Psoas muscle (tissue), 8 donors: Measurements from ENCODE around the gene CCDC30. TPM values are rescaled to one million over a fixed set of nuclear protein-coding genes. Genes with fewer than 3 reads are reported as not detected.
"Not testable (repeated sequence)": the region's sequence is repeated elsewhere in the genome, so short reads cannot be mapped to it uniquely, and the experiment has no call there.

Experiments
- ATAC-seq, 4 donors: fragments of 200-7000 bp; cut with Tn5 transposase; one replicate each; pipeline ENCODE4 v1.9.1; 2020; ENCODE audit warnings: moderate library complexity in 3 of 4, mild to moderate bottlenecking in 2 of 4
- DNase-seq, 2 donors: peaks; one replicate each; pipeline ENCODE4 v3.0.0-alpha.2; 2020
- H3K27ac ChIP-seq: fragments of 200-600 bp; one replicate; pipeline ENCODE4 v1.8.0; 2022
- H3K27me3 ChIP-seq, 3 donors: fragments of 200-600 bp in 1 of 3; one replicate each; pipeline versions ENCODE4 v1.6.1 to v1.8.0; 2013 to 2022; ENCODE audit warnings: low read length in 2 of 3, mild to moderate bottlenecking in 2 of 3, moderate library complexity in 1 of 3; ENCODE audit not compliant: insufficient read depth in 3 of 3
- H3K36me3 ChIP-seq, 2 donors: fragments of 200-600 bp in 1 of 2; one replicate each; pipeline versions ENCODE4 v1.6.1 to v1.8.0; 2013 to 2022; ENCODE audit warnings: low read depth in 1 of 2, mild to moderate bottlenecking in 1 of 2, moderate library complexity in 1 of 2; ENCODE audit not compliant: insufficient read depth in 1 of 2
- H3K4me1 ChIP-seq: fragments of 200-600 bp; one replicate; pipeline ENCODE4 v1.8.0; 2022
- H3K4me3 ChIP-seq: fragments of 200-600 bp; one replicate; pipeline ENCODE4 v1.8.0; 2022; ENCODE audit warnings: mild to moderate bottlenecking
- H3K9me3 ChIP-seq: fragments of 200-600 bp; one replicate; pipeline ENCODE4 v1.8.0; 2022
- WGBS, 3 donors: extraction: QIAGEN DNeasy Blood & Tissue Kit; methylation state at CpG; one replicate each; pipeline versions ENCODE4 v1.1.6 to v1.1.7; 2013; 5-methylcytosine and 5-hydroxymethylcytosine counted together
- intact Hi-C, 2 donors: fragments of 100-400 bp; cut with DNase I; formaldehyde crosslinking; loops; one replicate each; pipeline versions ENCODE4 v1.11.0 to v1.14.2; 2022
- polyA plus RNA-seq, 3 donors: library from polyadenylated mRNA; stranded (reverse); fragments of 200-250 nt; gene quantifications; one replicate each; pipeline ENCODE4 v1.2.3, GENCODE V29; 2013
- total RNA-seq, 4 donors: library from RNA; stranded (reverse); fragmentation: NEBNext Ultra II Directional in 2 of 4; extraction: Animal tissue kit (Norgen Biotek cat#: 25700) in 2 of 4; gene quantifications; one replicate each; pipeline versions ENCODE4 v1.2.1 to v1.2.4, GENCODE V29; 2021 to 2023
- TF ChIP-seq, protein P1 (sequence below): fragments of 200-600 bp; IDR thresholded peaks from one replicate; pipeline ENCODE4 v1.8.0; 2022; ENCODE audit warnings: antibody characterized with exemption
- donor health status: healthy with polysubstance abuse.
- donor health status: DM: no; HTN: no; CAD: no; lungs with moderate emphysema.
- donor health status: Bipolar disorder and iron deficiency.
- donor health status: healthy.
- donor health status: DM: yes; HTN: yes; CAD: no.
- donor health status: DM: no; HTN: no; CAD: no.
- donor health status: DM: no; HTN: no; CAD: no.
- donor health status: DM: yes; HTN: yes; CAD: no.

Gene CCDC30
- total and polyA plus RNA-seq, 7 donors, result 0.39 to 1.2 (median 0.92) TPM

DNA sequence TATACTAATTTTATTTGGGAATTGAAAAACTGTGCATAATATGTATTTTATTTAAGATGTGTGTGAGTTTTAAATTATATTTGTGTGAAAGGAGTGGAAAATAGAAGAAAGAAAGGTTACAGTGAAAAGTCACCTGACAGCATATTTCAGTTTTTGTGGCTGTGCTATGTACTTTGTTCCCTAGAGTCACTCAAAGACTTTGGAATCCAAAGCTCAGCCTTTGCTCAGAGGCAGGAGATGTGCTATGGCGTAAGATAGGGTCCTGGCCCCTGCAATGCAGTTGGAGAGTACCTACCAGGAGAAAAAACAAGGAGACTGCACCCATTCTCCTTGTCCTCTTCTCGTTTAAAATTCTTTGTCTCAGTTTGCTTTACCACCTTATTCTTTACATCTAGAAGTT lies 2.9 kb downstream of the CCDC30 start:
- H3K9me3 ChIP-seq, result no peaks in the 10 kb centered on the region
- no peak overlapping the region for H3K27ac ChIP-seq
- peaks cover 4% of the 10 kb centered on the region for H3K4me1 ChIP-seq
- H3K27me3 ChIP-seq, result no peaks in the 10 kb centered on the region
- peaks cover 0 to 4% of the 10 kb centered on the region in 2 donors for H3K36me3 ChIP-seq
- intact Hi-C loops, result no loop called here
- no peak overlapping the region for H3K4me3 ChIP-seq
- TF ChIP-seq, protein P1, sequence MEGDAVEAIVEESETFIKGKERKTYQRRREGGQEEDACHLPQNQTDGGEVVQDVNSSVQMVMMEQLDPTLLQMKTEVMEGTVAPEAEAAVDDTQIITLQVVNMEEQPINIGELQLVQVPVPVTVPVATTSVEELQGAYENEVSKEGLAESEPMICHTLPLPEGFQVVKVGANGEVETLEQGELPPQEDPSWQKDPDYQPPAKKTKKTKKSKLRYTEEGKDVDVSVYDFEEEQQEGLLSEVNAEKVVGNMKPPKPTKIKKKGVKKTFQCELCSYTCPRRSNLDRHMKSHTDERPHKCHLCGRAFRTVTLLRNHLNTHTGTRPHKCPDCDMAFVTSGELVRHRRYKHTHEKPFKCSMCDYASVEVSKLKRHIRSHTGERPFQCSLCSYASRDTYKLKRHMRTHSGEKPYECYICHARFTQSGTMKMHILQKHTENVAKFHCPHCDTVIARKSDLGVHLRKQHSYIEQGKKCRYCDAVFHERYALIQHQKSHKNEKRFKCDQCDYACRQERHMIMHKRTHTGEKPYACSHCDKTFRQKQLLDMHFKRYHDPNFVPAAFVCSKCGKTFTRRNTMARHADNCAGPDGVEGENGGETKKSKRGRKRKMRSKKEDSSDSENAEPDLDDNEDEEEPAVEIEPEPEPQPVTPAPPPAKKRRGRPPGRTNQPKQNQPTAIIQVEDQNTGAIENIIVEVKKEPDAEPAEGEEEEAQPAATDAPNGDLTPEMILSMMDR, result no peak
- 87 to 93% (median 89%) methylated on average over 2 of the region's 2 CpGs for WGBS, 3 donors
- ATAC-seq, result no peak
- no peak for DNase-seq

DNA sequence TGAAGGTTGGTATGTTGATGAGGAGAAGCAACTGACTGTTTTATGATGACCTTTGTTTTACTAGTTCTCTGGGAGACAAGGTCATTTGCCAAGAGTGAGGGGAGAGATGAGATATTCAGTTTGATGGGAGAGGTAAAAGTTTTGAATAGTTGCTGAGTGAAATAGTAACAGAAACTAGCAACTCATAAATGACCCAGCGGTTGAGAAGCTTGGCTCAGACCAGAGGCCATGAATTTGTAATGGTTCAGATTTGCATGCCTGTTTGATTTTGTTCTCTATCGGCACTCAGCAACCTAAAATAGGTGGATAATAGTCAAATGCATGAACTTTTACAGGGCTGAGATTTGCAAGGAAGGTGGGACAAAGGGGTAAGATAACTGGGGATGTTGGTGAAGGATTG lies 6.6 kb downstream of the CCDC30 start:
- Histone ChIP-seq H3K4me3 (no peak overlapping the region), H3K27ac (no peak overlapping the region), H3K9me3 (no peaks in the 10 kb centered on the region), H3K36me3 (no peaks in the 10 kb centered on the region), H3K27me3 (no peaks in the 10 kb centered on the region), H3K4me1 (no peaks in the 10 kb centered on the region)
- TF ChIP-seq, protein P1, result no peak
- intact Hi-C loops, result no loop called here
- DNase-seq (no peak), ATAC-seq (no peak)
- 54 to 78% (median 64%) methylated on average over 2 of the region's 2 CpGs for WGBS, 3 donors

DNA sequence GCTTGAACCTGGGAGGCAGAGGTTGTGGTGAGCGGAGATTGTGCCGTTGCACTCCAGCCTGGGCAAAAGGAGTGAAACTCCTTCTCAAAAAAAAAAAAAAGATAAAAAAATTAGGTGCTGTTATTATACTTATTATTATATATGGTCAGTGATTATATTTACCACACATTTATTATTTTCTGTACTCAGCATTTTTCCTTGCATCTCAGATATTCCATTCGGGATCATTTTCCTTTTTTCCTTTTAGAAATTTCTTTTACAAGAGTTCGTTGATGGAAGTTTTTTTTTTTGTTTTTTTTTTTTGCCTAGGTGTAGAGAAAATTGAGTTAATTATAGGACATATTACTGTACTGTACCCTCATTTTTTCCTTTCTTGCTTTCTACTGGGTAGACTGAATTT lies 13.5 kb downstream of the CCDC30 start:
- Histone ChIP-seq H3K27me3 (no peaks in the 10 kb centered on the region), H3K27ac (no peak overlapping the region), H3K4me3 (no peak overlapping the region), H3K36me3 (peaks cover 0 to 12% of the 10 kb centered on the region in 2 donors), H3K4me1 (no peaks in the 10 kb centered on the region), H3K9me3 (no peaks in the 10 kb centered on the region)
- TF ChIP-seq, protein P1, result no peak
- DNase-seq, result no peak
- WGBS, 3 donors, result 90 to 96% (median 94%) methylated on average over 4 of the region's 4 CpGs
- ATAC-seq, result no peak
- intact Hi-C loops, result no loop called here

DNA sequence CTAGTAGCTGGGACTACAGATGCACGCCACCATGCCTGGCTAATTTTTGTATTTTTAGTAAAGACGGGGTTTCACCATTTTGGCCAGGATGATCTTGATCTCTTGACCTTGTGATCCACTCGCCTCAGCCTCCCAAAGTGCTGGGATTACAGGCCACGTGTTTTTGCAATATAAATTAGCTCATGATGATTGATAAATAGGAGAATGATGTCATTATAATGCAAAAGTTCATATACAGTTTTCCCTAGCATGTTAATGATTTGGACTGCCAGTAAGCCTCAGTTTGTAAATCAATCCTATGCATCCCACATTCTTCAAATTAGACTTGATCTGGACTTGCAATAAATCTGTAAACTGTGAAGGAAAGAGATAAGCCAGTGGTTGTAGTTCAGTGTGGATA lies 14.3 kb downstream of the CCDC30 start:
- H3K9me3 ChIP-seq, H3K27ac ChIP-seq, DNase-seq, ATAC-seq, H3K4me3 ChIP-seq, H3K27me3 ChIP-seq, H3K4me1 ChIP-seq, intact Hi-C loops: not testable (repeated sequence)
- H3K36me3 ChIP-seq, result peaks cover 0 to 17% of the 10 kb centered on the region in 2 donors
- 82 to 91% (median 86%) methylated on average over 4 of the region's 4 CpGs for WGBS, 3 donors

DNA sequence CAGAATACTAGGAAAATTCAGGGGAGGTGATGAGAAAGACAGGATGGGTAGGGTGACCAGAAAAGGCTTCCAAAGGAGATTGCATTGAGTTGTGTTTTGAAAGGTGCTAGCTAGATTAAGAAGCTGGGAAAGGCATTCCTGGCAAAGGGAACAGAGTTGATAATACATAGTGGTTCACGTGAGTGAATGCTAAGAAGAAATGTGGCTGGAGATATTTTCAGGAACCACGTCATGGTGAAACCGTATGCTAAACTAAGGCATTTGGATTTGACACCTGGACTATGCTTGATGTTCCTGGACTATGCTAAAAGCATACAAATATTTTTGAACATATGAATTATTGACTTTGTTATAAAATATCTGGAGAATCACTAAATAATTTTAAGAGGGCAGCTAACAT lies 14.7 kb downstream of the CCDC30 start:
- TF ChIP-seq, protein P1, result no peak
- Histone ChIP-seq H3K27me3 (no peaks in the 10 kb centered on the region), H3K27ac (no peak overlapping the region), H3K36me3 (peaks cover 0 to 21% of the 10 kb centered on the region in 2 donors), H3K9me3 (no peaks in the 10 kb centered on the region), H3K4me3 (no peak overlapping the region), H3K4me1 (no peaks in the 10 kb centered on the region)
- WGBS, 3 donors, result 80 to 86% (median 84%) methylated on average over 3 of the region's 3 CpGs
- no peak for DNase-seq
- intact Hi-C loops, result no loop called here
- no peak for ATAC-seq
